Airway epithelial cell (primary cell): ENCODE results near the gene FOXD4L3. TPM values are rescaled to one million over a fixed set of nuclear protein-coding genes. Genes with fewer than 3 reads are reported as not detected.

Experiments
- total RNA-seq: library from RNA; depleted of rRNA; stranded (reverse); fragments of >200 nt; gene quantifications from 2 replicates; pipeline ENCODE4 v1.2.3, GENCODE V29; 2015

FOXD4L3 gene
- total RNA-seq, result not detected in 2 replicates

GRCh38 chr9:68302567-68302966 is at the start of gene FOXD4L3:
Gene FOXD4L3, plus strand, starts transcription at chr9:68302867. Its CDS starts 85 bp downstream, at chr9:68302952.

Other genes starting within 250 kb of the FOXD4L3 start
- 16.0 and 24.2 TPM in 2 replicates for gene ZNG1C, start 60.9 kb upstream of the FOXD4L3 start, total RNA-seq
- gene PGM5, start 53.7 kb downstream of the FOXD4L3 start, total RNA-seq, result 0.05 TPM in 1 of 2 replicates, not detected in the other
- not detected in 2 replicates for gene TMEM252, start 238.0 kb downstream of the FOXD4L3 start, total RNA-seq